GM19324 (cell line): ENCODE data around the gene ZNF827.

ENCODE experiments used
- ATAC-seq: cut with Tn5 transposase; IDR thresholded peaks from one replicate; pipeline ENCODE4 v1.9.1; 2021; ENCODE audit warnings: mild to moderate bottlenecking, moderate library complexity; ENCODE audit not compliant: unreplicated experiment, low FRiP score

The ZNF827 gene

DNA sequence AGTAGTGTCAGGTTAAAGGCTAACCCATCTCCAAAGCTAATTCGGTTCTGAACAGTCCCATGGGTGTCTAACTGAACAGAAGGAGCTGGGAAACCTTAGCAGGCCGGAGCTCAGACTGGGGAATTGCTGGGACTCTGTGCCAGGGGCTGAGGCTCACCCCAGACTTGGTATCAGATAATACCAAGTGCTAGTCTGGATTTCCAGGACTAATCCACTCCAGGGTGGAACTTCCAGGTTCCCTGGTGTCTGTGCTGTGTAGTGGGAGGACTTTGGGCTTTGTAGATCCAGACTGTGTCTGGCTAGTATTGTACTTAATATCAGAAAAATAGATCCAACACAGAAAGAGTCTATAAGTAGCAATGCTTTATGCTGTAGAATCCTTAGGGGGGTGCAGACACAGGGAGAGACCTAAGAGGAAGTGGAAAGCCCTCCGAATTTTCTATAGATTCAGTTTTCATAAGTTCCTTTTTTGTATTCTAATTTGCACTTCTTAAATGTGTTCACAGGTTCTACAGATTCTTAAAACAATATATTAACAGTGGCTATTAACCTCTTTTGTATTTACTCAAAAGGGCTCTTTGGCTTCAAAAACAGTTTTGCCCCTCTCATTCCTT is 4.1 kb downstream of the ZNF827 start:
- ATAC-seq, result no peak

DNA sequence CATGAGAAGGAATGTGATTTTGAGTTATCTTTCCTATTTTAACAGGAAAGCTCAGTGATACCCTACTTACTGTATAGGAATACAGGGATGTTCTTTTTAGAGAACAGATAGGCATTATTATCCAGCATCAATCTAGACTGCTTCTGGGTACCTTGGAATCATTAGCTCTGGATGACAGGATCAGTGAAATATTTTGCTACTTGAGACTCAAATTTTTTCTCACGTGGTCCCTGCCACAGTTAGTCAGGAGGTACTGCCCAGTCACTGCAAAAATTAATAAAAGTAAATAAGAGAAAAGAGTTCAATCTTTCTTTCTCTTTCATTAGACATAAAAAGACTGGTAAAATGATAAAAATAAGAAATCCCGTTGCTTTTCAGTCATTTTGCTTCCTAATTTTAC is 5.5 kb downstream of the ZNF827 start:
- ATAC-seq, result no peak

DNA sequence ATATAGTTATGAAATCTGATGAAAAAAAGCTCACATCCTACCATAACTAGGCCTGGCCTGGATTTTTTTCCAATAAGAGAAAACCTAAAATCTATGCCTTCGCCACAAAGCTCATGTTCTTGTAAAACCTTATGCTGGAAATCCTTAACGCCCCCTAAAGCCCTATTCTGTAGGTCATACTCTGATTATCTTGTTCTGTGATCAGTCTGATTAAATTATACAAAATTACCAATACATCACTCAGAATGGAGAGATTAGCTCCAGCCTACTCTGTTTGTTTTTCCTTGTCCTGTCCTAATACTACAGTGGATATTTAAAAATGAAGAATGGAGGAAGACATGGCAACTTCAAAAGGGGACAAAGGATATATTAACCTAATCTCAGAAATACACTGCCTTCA is 7.2 kb downstream of the ZNF827 start:
- no peak for ATAC-seq

DNA sequence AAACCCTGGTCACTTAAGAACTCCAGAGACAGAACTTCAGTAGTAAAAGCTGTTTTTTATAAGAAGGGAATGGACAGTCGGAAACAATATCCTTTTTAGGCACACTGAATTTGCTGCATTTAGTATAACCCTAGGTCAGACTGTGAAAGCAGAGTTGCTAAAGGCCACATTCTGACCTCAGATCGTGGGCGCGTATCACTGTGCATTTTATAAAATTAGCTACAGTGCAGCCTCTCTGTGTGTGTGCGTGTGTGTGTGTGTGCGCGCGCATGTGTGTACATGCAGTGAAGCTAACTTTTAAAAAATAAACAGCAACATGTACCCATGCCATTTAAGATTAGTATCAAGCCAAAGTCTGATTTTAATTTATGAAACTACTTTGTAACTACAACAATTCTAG is 8.0 kb downstream of the ZNF827 start:
- no peak for ATAC-seq

DNA sequence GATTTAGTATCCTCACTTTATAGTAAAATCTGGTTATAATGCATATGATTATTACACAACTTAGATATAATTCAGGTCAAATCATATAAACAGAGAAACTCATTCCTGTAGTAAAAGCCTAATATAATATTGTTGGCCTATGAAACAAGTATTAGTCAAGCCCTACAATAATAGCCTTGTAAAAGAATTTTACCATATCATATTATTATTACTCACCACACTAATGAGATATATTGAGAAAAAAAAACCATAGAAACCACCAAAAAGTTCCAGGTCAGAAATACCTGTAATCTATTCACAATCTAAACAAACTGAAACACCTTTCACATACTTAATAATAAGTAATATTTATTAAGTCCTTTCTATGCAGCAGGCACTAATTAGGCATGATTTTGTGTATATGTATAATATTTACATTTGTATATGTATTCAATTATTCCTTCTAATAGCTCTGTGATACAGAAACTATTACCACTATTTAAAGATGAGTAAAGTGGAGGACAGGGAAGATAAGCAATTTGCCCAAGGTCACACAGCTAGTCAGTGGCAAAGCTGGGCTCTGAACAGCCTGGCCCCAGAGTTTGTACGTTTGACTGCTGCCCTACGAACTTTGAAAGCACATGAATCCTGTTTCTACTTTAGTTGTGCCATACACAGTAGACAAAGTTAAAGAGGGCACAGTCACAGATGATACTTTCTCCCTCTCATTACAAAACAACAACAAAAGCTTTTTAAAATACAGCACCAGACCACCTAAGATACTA is 9.0 kb downstream of the ZNF827 start:
- ATAC-seq, result no peak

DNA sequence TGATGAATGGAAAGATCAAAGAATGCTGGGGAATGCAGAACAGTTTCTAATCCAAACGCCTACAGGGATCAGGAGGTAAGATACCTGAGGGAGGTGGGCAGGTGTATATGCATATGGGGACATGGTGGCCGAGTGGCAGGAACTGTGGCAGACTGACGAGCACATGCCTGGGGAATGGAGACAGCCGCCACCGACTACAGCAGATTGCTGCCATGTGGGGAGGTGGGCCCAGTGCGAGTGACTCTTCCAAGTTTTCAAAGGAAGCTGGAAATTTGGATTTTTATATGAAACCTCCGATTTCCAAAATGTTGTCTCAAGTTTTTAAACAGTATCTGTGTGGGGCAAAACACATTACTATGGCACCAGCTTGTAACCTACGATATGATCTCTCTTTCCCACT is 9.9 kb downstream of the ZNF827 start:
- ATAC-seq, result no peak

DNA sequence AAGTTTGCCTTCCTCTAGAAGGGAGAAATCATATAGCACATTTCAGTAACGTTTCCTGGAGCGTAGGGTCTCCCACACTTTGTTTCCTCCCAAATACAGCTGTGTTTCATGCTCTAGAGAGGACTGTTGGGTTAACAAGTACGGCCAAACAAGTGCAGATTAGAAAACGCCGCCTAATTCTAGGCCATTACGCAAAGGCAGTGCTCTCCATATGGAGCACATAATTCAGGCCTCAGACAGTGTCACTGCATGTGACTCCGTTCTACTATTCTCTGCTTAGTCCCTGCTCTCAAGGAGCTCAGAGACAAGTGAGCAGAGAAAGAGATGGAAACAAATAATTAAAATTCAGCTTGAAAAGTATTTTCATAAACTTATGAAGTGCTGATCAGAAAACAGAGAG is 11.6 kb downstream of the ZNF827 start:
- no peak for ATAC-seq

DNA sequence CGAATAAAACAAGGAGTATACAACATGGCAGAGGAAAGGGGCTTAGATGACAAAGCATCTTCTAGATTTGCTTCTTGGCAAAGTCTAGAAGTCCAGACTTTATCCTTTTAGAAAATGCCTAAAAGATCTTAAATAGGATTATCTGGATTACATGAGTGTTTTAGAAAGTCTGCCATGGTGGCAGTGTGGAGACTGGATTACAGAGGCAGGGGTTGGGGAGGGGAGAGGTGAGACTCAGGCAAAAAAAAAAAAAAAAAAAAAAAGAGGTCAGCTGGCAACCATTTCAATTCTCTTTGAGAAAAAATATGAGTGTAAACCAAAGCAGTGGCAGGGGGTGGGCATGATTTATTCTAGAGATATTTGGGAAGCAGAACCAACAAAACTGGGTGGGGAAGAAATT is 17.4 kb downstream of the ZNF827 start:
- no peak for ATAC-seq

DNA sequence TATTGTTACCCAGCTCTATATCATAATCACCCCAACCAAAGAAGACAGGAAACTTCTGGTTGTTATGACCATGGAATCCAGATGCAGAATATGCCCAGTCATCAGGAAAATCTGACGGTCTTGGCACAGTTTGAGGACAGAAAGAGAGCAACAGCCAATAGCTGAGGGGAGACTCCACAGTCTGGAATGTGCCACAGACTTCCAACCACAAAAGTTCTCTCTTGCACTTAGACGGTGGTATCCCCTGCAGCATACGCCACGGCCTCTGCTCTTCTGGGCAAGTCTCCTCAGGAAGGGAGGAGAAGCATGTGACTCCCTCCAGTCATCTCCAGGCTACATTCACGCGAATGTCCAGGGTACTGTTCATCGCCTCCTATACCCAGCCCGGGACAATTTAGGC is 18.4 kb downstream of the ZNF827 start:
- ATAC-seq, result no peak

DNA sequence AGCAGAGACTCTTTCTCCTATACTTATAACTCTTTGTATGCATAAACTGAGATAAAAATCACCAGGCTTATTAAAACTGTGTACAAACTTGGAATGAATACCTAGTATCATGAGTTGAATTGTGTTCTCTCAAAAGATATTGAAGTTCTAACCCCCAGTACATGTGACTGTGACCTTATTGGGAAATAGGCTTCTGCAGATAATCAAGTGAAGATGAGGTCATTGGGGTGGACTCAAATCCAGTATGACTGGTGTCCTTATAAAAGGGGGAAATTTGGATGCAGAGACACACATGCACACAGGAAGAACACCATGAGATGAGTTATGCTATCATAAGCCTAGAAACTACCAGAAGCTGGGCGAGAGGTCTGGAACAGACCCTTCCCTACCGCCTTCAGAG is 26.2 kb downstream of the ZNF827 start:
- no peak for ATAC-seq

DNA sequence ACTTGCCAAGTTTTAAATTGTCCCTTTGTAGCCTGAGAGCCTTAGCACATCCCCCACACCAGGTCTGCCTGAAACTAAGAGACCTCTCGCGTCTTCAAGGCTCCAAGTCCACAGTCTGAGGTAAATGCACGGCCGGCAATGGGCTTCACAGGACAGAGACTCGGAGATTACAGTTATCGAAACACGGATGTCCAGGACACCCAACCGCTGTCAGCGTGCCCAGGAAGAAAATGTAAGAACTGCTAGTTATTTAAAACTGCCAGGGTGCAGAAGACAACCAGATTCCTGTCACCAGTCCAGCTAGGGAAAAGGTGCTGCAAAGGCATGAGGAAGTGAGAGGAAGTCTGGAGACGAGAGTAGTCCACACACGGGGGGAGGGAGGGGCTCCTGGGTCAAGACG is 28.9 kb downstream of the ZNF827 start:
- no peak for ATAC-seq

DNA sequence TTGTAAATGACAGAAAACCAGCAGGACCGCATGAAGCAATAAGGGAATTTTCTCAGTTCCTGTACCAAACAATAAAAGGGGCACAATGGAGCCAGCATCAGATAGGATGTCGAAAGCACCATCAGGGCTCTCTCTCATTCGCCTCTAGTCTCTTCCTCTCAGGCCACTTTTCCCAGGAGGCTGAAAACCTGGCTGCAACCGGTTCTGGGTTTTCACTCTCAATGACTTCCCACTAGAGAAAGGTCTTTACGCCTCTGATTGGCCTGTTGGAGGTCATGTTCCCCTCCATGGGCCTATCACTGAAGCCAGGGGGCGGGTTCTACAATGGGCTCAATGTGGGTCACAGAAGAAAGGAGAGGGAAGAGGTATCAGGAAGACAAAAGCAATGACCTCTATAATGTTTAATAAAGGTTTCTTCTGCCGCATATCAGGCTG is 29.3 kb downstream of the ZNF827 start:
- no peak for ATAC-seq

DNA sequence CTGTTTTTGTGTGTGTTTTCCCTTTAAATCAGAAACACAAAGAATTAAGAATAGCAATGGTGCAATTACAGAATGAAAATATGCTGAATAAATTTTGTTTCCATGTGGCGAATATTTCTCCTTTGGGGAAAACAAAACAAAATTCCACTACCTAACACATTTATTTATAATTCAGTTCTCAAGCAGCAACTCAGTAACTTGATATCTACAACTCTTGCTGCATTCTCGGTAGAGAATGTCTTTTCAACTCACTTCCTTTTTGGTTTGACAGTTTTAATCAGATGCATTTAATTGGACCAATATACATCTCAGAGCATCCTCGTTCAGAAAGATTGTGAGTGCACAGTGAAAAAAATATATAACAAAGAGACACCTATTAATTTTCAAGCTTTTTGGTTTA is 30.8 kb downstream of the ZNF827 start:
- no peak for ATAC-seq

DNA sequence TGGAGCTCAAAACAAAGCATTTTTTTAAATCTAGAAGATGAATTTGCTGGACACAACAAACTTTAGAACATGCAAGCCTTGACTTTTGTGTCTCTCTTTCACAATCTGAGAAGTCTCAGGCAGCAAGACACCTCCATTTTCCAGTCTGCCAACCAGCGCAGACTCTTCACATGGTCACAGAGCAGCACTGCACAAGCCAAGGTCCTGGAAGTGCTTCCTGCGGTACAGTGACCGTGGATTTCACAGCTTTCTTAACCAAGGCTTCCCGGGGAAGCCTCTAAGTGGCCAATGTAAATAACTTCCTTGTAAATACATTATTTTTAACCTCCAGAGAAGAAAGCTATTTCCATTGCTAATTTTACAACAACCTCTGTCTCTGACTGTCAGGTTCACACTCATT is 31.2 kb downstream of the ZNF827 start:
- ATAC-seq, result no peak

DNA sequence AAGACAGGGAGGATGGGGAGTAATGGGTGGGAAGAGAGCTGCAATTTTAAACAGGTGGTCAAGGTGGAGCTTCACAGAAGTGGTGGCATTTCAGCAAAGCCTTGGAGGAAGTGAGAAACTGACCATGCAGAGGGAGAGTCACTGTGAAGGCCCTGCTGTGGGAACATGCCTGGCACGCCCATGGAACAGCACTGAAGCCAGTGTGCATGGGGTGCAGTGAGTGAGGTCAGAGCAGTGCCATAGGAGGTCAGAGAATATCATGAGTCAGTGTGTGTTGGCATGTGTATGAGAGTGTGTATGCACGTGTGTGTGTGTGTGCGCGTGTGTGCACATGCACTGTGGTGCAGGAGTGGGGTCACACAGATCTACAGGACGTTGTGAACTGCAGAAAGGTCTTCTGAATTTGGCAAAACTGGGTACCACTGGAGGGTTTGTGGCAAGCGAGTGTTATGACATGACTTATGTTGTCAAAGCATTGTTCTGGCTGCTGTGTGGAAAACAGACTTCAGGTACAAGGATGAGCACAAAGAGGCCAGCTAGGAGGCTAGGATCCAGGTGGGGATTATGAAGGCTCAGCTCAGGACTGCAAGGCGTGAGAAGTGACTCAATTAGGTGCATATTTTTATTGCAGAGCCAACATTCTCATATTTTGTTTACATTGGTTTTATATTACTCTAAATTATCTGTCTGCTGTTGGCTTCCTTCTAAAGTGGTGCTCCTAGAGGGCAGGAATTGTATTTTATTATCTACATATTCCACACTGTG is 34.0 kb downstream of the ZNF827 start:
- ATAC-seq, result no peak

DNA sequence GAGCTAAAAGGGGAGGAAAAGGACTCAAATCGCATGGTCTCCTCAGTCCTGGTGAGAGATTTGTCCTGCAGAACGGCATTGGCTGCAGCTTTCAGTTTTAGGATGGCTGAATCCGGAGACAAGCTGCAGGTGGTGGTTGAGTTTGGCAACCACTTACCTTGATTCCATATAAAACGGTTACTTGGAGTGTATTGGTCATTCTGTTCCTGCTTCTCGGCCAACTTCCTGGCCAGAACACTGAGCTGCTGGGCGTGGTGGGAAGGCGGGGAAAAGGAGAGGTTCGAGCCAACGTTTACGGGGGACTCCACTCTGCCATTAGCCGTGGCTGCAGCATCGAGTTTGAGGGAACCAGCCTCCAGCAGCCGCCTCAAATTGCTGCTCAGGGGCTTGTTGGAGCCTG is 36.1 kb downstream of the ZNF827 start:
- no peak for ATAC-seq

DNA sequence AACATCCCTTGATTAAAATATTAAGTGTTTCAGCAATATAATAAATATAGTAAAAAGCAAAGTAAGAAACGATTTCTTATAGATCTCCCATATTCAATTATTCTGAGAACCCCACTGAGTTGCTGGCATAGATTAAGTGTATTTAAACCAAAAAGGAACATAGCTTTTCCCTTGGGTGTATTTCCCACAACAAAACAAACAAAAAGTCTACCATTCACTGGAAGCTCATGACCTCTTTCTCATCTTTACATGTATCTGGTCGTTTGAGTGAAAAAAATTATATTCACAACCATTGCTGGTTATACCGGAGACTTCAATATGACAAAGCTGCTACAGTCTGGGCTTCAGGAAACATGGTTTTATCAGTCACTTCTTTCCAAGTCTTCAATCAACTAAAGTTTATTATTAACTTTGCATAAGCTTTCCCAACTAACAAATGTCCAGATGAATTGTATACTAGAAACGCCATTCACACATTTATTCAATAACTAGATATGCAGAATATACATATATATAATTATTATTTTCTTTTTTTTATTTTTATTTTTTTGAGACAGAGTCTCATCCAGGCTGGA is 38.6 kb downstream of the ZNF827 start:
- ATAC-seq, result no peak

DNA sequence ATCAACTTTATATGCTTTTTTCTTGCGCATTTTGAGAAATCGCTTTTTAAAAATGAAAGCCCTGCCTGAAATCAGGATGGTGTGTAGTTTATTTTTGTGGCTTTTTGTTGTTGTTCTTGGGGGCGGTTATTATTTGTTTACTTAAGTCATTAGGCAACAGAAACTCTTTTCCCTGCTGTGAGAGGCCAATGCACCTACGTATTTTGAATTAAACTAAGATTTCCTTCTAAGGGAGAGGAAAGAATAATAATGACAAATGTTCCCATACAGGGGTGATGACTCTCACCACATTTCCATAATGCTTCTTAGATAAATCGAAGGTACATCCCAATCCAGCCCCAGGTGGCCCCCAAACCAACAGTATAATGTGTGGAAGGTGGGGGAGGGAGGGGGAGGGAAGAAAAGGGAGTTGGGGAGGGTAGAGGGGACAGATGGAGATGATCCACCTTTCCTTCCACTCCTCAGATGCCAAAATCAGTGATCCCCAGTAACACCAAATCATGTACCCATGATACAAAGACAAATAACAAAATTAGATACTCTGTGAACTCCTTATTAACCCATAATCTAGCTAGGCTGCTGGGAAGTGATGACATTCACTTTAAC is 39.6 kb downstream of the ZNF827 start:
- no peak for ATAC-seq

DNA sequence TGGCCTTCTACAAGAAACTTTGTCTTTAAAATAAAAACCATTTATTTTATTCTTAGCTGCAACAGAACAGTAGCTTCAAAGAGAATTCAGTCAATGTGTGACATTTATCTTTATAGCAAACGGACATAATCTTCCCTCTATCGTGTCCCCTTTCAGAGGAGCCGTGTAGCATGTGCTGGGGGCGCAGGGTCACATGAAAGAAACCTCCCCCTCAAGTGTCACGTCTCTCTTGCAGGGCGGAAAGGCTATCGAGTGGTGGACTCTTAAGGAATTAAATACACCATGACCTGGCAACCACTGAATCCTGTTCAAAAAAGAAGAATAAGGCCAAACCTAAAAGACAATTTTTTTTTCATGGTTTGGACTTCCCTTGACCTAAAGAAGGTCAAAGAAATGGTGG is 40.2 kb downstream of the ZNF827 start:
- no peak for ATAC-seq

DNA sequence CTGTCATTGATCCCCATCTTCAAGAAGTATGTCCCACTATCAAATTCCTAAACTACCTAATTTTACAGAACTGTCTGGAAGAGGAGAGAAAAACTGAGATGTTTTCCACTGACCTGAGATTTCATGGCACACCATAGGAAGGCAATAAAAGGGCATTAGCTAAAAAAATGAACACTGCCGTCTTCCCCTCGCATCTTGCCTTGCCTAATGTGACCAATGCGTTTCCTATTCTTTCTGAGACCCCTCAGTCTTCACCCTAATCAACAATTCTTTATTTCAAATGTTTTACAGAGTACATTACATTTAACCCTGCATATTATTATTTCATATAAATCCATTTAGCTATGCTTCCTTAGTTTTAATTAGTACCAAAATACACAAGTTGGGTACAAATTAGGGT is 43.6 kb downstream of the ZNF827 start:
- ATAC-seq, result no peak

DNA sequence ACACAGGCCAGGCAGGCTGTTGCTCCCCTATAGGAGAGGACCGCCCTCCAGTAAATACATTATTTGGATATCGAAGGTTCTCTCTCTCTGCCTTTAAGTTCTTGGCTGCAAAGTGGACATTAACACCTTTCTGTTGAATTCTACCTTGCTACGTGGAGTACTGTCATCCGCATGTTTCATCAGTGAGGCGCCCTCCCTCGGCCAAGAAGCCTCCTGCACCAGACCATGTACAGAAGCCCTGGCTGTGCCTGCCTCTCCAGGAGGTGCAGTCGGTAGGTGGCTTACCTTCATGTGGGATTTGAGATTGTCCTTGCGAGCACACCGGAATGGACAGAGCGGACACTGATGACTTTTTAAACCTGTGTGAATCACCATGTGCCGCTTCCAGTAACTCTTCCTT is 46.7 kb downstream of the ZNF827 start:
- no peak for ATAC-seq
